GM12878 (cell line): ENCODE measurements around the gene GPR4. TPM values are rescaled to one million over a fixed set of nuclear protein-coding genes. Genes with fewer than 3 reads are reported as not detected.

Experiments used
- ATAC-seq: fragments of 200-7000 bp; cut with Tn5 transposase; 3 replicates; pipeline ENCODE4 v1.9.1; 2020; ENCODE audit warnings: mild to moderate bottlenecking, moderate library complexity
- BruUV-seq: library from RNA; stranded (reverse); fragments of 400-500 nt; replicated peaks from 2 replicates; lab custom pipeline; 2021; lab: Mats Ljungman, UMichigan
- CTCF ChIA-PET: fragments of 300-600 bp; sonication (Branson Sonifier 250); formaldehyde crosslinking; extraction: SDS; loops from one replicate; lab custom pipeline; 2021; ENCODE audit warnings: inconsistent platforms; lab: Yijun Ruan, JAX
- POLR2A ChIA-PET: fragments of 350-600 bp; formaldehyde crosslinking; extraction: SDS; loops from one replicate; lab custom pipeline; 2021; ENCODE audit warnings: inconsistent platforms; lab: Charles Lee
- RAD21 ChIA-PET: fragments of 300-600 bp; sonication (Branson Sonifier 250); formaldehyde crosslinking; loops from one replicate; lab custom pipeline; 2023; ENCODE audit warnings: antibody characterized with exemption; ENCODE audit not compliant: unreplicated experiment; lab: Charles Lee
- SMC1A ChIA-PET: fragments of 300-600 bp; sonication (Branson Sonifier 250); formaldehyde crosslinking; loops from one replicate; lab custom pipeline; 2023; ENCODE audit not compliant: unreplicated experiment, uncharacterized antibody; lab: Charles Lee
- DNase-seq: peaks from one replicate; pipeline ENCODE4 v3.0.0-alpha.2; 2011; ENCODE audit warnings: low read depth, low spot score
- FAIRE-seq: peaks from 3 replicates; lab custom pipeline; 2011; peaks lifted over from hg19 to GRCh38; lab: Jason Lieb, UNC
- H2AFZ ChIP-seq: 2 replicates; pipeline ENCODE4 v1.6.0; 2011; ENCODE audit warnings: low read depth, low read length, control low read depth; ENCODE audit not compliant: control insufficient read depth
- H3K27ac ChIP-seq: 2 replicates; pipeline ENCODE4 v1.5.1; 2011; ENCODE audit warnings: control low read depth; ENCODE audit not compliant: control insufficient read depth, insufficient read depth
- H3K27me3 ChIP-seq, 2 experiments: replicated peaks in 1 of 2; 2 replicates each; pipeline versions ENCODE4 v1.6.0 to v1.6.1; 2011; ENCODE audit warnings: low read length in 1 of 2; ENCODE audit not compliant: control insufficient read depth in 2 of 2, insufficient read depth in 2 of 2
- H3K36me3 ChIP-seq, 2 experiments: 2 replicates each; pipeline ENCODE4 v1.5.1; 2011; ENCODE audit warnings: low read length in 1 of 2; ENCODE audit not compliant: control insufficient read depth in 2 of 2, insufficient read depth in 2 of 2
- H3K4me1 ChIP-seq: 2 replicates; pipeline ENCODE4 v1.6.1; 2011; ENCODE audit warnings: mild to moderate bottlenecking, low read length, moderate library complexity, mixed read lengths; ENCODE audit not compliant: control insufficient read depth, insufficient read depth
- H3K4me2 ChIP-seq: 2 replicates; pipeline ENCODE4 v1.6.0; 2011; ENCODE audit warnings: control low read depth; ENCODE audit not compliant: control insufficient read depth, insufficient read depth
- H3K4me3 ChIP-seq: fragments of 200-600 bp; sonication (generic); 2 replicates; pipeline ENCODE4 v1.5.1; 2016
- H3K79me2 ChIP-seq: 2 replicates; pipeline ENCODE4 v1.6.0; 2011; ENCODE audit warnings: low read length; ENCODE audit not compliant: control insufficient read depth, insufficient read depth
- H3K9ac ChIP-seq: 2 replicates; pipeline ENCODE4 v1.8.0; 2011; ENCODE audit warnings: low read length, control low read depth, mixed read lengths; ENCODE audit not compliant: control insufficient read depth, insufficient read depth
- H3K9me3 ChIP-seq: replicated peaks from 3 replicates; pipeline ENCODE4 v1.5.1; 2011; ENCODE audit warnings: mild to moderate bottlenecking, low read length; ENCODE audit not compliant: control insufficient read depth, insufficient read depth
- H4K20me1 ChIP-seq: 2 replicates; pipeline ENCODE4 v1.6.0; 2011; ENCODE audit not compliant: control insufficient read depth, insufficient read depth
- CREM ChIP-seq: IDR thresholded peaks from 2 replicates; pipeline ENCODE4 v1.6.1; 2014; ENCODE audit warnings: antibody characterized with exemption, low read depth
- EP300 ChIP-seq, 2 experiments: fragments of 150-350 bp in 1 of 2; IDR thresholded peaks; 2 replicates each; pipeline ENCODE4 v1.6.1; 2011 to 2012; ENCODE audit warnings: low read depth in 2 of 2, low read length in 2 of 2, borderline replicate concordance in 1 of 2, improper control_type of control experiment in 1 of 2, inconsistent platforms in 1 of 2; ENCODE audit not compliant: control insufficient read depth in 1 of 2
- FOXM1 ChIP-seq: IDR thresholded peaks from 2 replicates; pipeline ENCODE4 v1.6.1; 2012; ENCODE audit warnings: low read depth, mild to moderate bottlenecking, inconsistent platforms, low read length, moderate library complexity
- KDM1A ChIP-seq: fragments of 200-600 bp; sonication (generic); IDR thresholded peaks from 2 replicates; pipeline ENCODE4 v1.6.1; 2016; ENCODE audit warnings: borderline replicate concordance
- MTA3 ChIP-seq: IDR thresholded peaks from 2 replicates; pipeline ENCODE4 v1.6.1; 2012; ENCODE audit warnings: low read length, inconsistent platforms, borderline replicate concordance
- NFXL1 ChIP-seq: fragments of 450-650 bp; IDR thresholded peaks from 2 replicates; pipeline ENCODE4 v1.6.1; 2017; ENCODE audit warnings: antibody characterized with exemption, mild to moderate bottlenecking, borderline replicate concordance
- PAX8 ChIP-seq: fragments of 450-650 bp; IDR thresholded peaks from 2 replicates; pipeline ENCODE4 v1.6.1; 2017; ENCODE audit warnings: mild to moderate bottlenecking, moderate library complexity
- POLR2AphosphoS2 ChIP-seq: IDR thresholded peaks from 2 replicates; pipeline ENCODE4 v1.6.1; 2011; ENCODE audit warnings: low read depth, mild to moderate bottlenecking, low read length, improper control_type of control experiment, moderate library complexity
- RUNX3 ChIP-seq: IDR thresholded peaks from 2 replicates; pipeline ENCODE4 v1.6.1; 2012; ENCODE audit warnings: low read length, inconsistent platforms
- SIX5 ChIP-seq: IDR thresholded peaks from 2 replicates; pipeline ENCODE4 v1.6.1; 2011; ENCODE audit warnings: mild to moderate bottlenecking, low read depth, low read length, moderate library complexity; ENCODE audit not compliant: severe bottlenecking
- SMARCA5 ChIP-seq: fragments of 450-650 bp; IDR thresholded peaks from 2 replicates; pipeline ENCODE4 v1.6.1; 2017; ENCODE audit warnings: mild to moderate bottlenecking
- SP1 ChIP-seq: IDR thresholded peaks from one replicate; pipeline ENCODE4 v1.6.1; 2011; ENCODE audit warnings: low read depth, low read length
- SRF ChIP-seq, 2 experiments: IDR thresholded peaks; 2 replicates each; pipeline ENCODE4 v1.6.1; 2011; ENCODE audit warnings: low read depth in 2 of 2, low read length in 2 of 2, mild to moderate bottlenecking in 1 of 2, moderate library complexity in 1 of 2
- STAT1 ChIP-seq: fragments of 450-650 bp; conservative IDR thresholded peaks from 2 replicates; pipeline ENCODE4 v1.6.1; 2014; ENCODE audit warnings: antibody characterized with exemption, mild to moderate bottlenecking
- SUZ12 ChIP-seq: fragments of 200-600 bp; sonication (generic); IDR thresholded peaks from one replicate; pipeline ENCODE4 v1.6.1; 2018; ENCODE audit warnings: antibody characterized with exemption, mild to moderate bottlenecking; ENCODE audit not compliant: unreplicated experiment
- WGBS: methylation state at CpG from one replicate; pipeline ENCODE4 v1.1.6; 2016; ENCODE audit warnings: low lambda C conversion rate; ENCODE audit not compliant: insufficient replicate concordance, insufficient coverage; ENCODE audit errors: missing lambda C conversion rate; 5-methylcytosine and 5-hydroxymethylcytosine counted together
- in situ Hi-C: fragments of 300-500 bp; cut with MboI; formaldehyde crosslinking; loops from 9 replicates; pipeline ENCODE4 v1.14.3; 2018; ENCODE audit warnings: mixed read lengths
- intact Hi-C: fragments of 100-400 bp; cut with micrococcal nuclease; formaldehyde crosslinking; loops from one replicate; pipeline ENCODE4 v1.14.2; 2022; ENCODE audit not compliant: unreplicated experiment
- polyA plus RNA-seq, 11 experiments: library from polyadenylated mRNA; depleted of rRNA in 4 of 11; unstranded in 6 of 11; stranded (reverse) in 5 of 11; fragments of >200 nt; fragmentation: Nextera tagmentation in 4 of 11; fragmentation: Illumina TruSeq in 1 of 11; extraction: Ambion mirVana in 4 of 11; extraction: Trizol in 1 of 11; gene quantifications; 1 replicate in 1 of 11; 2 replicates in 10 of 11; pipeline versions ENCODE4 v1.2.1 to v1.2.3, GENCODE V29; 2011 to 2016; ENCODE audit warnings: inconsistent platforms in 2 of 11, missing spikeins in 2 of 11, low read depth in 1 of 11
- total RNA-seq, 4 experiments: library from RNA; depleted of rRNA in 3 of 4; stranded (reverse); fragments of >200 nt in 3 of 4; fragmentation: Illumina TruSeq in 1 of 4; extraction: Trizol in 1 of 4; gene quantifications; 2 replicates each; pipeline versions ENCODE4 v1.2.1 to v1.2.3, GENCODE V29; 2013 to 2021
- TF ChIP-seq, protein P1 (sequence below): fragments of 450-650 bp; IDR thresholded peaks from 2 replicates; pipeline ENCODE4 v1.6.1; 2017; ENCODE audit warnings: mild to moderate bottlenecking
- TF ChIP-seq, protein P2 (sequence below): IDR thresholded peaks from 2 replicates; pipeline ENCODE4 v1.6.1; 2012; ENCODE audit warnings: low read depth, low read length, improper control_type of control experiment

The GPR4 gene
- total and polyA plus RNA-seq, 10 of the 15 experiments (the other 5 are each of a cell fraction or from before 2014, with no cell fraction given), result not detected

DNA sequence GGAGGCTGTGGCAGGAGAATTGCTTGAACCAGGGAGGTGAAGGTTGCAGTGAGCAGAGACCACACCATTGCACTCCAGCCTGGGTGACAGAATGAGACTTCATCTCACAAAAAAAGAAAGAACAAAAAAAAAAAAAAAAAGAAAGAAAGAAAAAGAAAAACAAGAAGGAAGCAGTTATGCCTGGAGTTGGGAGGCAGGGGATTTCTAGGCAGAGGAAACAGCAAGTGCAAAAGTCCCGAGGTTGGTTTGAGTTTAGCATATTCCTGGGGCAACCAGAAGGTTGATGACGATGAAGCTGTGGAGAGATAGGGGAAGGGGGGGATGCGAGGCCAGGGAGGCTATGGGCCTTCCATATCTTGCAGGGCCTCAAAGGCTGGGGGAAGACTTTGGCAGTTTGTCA is 48.7 kb upstream of the GPR4 start:
- ChIA-PET CTCF (interaction anchor here (1.0 to 1.2 kb wide), 3 partner anchors 9 to 165 kb away, joined by 3 read pairs; no protein-coding TSS in a partner anchor), POLR2A (interaction anchor here (0.6 kb wide), 1 partner anchor 124 kb away, joined by 4 read pairs; no protein-coding TSS in a partner anchor), SMC1A (interaction anchor here (1.1 kb wide), 1 partner anchor 43 kb away, joined by 3 read pairs; no protein-coding TSS in a partner anchor), RAD21 (interaction anchor here (1.4 kb wide), 1 partner anchor 17 kb away, joined by 4 read pairs; the partner anchor contains the start of gene GIPR)
- WGBS, result 6% methylated on average over 3 of the region's 3 CpGs
- no peak overlapping the region for H3K27ac ChIP-seq
- DNase-seq, result no peak
- H3K9ac ChIP-seq, result no peak overlapping the region
- H3K9me3 ChIP-seq, result no peaks in the 10 kb centered on the region
- H2AFZ ChIP-seq, result no peak overlapping the region
- no peak for TF ChIP-seq SUZ12
- TF ChIP-seq KDM1A, result no peak
- TF ChIP-seq RUNX3, result no peak
- no peak for TF ChIP-seq SIX5
- no peak for TF ChIP-seq POLR2AphosphoS2
- no peak for TF ChIP-seq MTA3
- TF ChIP-seq, protein P1, sequence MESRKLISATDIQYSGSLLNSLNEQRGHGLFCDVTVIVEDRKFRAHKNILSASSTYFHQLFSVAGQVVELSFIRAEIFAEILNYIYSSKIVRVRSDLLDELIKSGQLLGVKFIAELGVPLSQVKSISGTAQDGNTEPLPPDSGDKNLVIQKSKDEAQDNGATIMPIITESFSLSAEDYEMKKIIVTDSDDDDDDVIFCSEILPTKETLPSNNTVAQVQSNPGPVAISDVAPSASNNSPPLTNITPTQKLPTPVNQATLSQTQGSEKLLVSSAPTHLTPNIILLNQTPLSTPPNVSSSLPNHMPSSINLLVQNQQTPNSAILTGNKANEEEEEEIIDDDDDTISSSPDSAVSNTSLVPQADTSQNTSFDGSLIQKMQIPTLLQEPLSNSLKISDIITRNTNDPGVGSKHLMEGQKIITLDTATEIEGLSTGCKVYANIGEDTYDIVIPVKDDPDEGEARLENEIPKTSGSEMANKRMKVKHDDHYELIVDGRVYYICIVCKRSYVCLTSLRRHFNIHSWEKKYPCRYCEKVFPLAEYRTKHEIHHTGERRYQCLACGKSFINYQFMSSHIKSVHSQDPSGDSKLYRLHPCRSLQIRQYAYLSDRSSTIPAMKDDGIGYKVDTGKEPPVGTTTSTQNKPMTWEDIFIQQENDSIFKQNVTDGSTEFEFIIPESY, result no peak
- TF ChIP-seq SRF (IDR thresholded peaks at IDR 0.05; ENCODE audit: low read depth in 2 of 2, low read length in 2 of 2), result no peak
- TF ChIP-seq, protein P2, sequence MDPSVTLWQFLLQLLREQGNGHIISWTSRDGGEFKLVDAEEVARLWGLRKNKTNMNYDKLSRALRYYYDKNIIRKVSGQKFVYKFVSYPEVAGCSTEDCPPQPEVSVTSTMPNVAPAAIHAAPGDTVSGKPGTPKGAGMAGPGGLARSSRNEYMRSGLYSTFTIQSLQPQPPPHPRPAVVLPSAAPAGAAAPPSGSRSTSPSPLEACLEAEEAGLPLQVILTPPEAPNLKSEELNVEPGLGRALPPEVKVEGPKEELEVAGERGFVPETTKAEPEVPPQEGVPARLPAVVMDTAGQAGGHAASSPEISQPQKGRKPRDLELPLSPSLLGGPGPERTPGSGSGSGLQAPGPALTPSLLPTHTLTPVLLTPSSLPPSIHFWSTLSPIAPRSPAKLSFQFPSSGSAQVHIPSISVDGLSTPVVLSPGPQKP, result no peak
- TF ChIP-seq NFXL1, result no peak
- no peak for TF ChIP-seq STAT1
- TF ChIP-seq SP1, result no peak
- no peak for TF ChIP-seq EP300 (IDR thresholded peaks at IDR 0.05; ENCODE audit: borderline replicate concordance in 1 of 2, control insufficient read depth in 1 of 2, low read depth in 2 of 2, low read length in 2 of 2)
- TF ChIP-seq PAX8, result no peak
- TF ChIP-seq SMARCA5, result no peak
- no peak for TF ChIP-seq CREM
- TF ChIP-seq FOXM1, result no peak
- 0 out of 2 replicates have a peak, but pooled peaks cover 7% of the 10 kb centered on the region for H3K4me1 ChIP-seq
- in situ Hi-C loops (no loop called here), intact Hi-C loops (no loop called here)
- no peaks in the 10 kb centered on the region for H4K20me1 ChIP-seq
- no peak for ATAC-seq
- no peaks in the 10 kb centered on the region for H3K27me3 ChIP-seq
- H3K79me2 ChIP-seq, result no peaks in the 10 kb centered on the region
- H3K36me3 ChIP-seq, result no peaks in the 10 kb centered on the region
- no peak for FAIRE-seq
- no peak overlapping the region for H3K4me2 ChIP-seq
- H3K4me3 ChIP-seq, result no peak overlapping the region
- no TSS peak for BruUV-seq
